GM19025 (cell line): ENCODE data around the gene STN1.

ENCODE experiments used
- ATAC-seq: cut with Tn5 transposase; IDR thresholded peaks from one replicate; pipeline ENCODE4 v1.9.1; 2021; ENCODE audit warnings: mild to moderate bottlenecking, low read depth, moderate library complexity; ENCODE audit not compliant: unreplicated experiment

Gene STN1

DNA sequence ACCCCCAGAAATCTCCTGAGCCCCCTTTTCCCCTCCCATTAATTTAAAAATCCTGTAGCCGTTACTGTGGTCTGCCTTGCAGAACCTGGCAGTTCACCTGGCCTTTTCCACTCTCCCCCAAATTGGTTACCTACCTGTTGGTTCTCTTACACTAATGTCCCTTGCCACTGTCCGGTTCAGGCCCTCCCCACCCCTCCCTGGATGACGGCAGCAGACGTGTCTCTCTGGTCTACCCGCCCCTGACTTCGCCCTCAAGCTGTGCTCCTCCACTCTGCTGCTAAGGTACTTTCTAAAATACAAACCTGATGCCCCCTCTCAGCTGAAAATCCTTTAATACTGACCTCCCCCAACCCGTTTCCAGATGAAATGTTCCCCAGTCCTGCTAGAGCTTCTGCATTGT lies 47.0 kb downstream of the STN1 start:
- ATAC-seq: no peak

DNA sequence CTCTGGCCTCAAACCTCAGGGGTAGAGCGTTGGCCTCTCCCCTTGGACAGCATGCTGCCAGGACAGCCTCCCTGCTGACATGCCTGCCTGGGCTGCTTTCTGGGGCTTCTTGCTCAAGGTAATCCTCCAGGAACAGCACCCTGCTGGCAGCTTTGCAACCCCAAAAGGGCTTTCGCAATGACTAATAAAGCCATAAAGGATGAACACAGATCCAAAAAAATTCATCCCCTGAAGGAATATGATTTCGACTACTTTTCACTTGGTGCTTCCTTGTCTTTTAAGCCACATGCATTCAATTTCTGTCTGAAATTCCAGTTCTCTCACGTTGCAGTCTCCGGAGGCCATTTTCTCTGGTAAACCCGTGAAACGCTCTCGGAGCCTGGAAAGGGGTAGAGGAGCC lies 47.5 kb downstream of the STN1 start:
- no peak for ATAC-seq

DNA sequence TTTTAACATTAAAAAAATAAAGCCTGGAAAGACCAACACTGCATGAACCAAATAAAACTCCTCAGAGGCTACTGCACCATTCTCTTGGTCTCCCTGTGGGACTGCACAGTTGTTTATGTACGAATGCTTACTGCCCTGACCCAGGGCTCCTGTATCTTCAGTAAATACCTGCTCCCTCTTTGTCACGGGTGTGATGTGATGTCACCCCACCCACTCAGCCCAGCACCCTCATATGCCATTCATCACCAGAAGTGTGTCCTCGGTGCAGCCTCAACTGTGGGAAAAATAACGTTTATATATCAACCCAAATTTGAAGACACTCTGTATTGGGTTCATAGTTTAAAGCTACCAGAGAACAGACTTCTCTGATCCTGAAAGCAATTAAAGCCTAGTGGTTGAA lies 48.6 kb downstream of the STN1 start:
- ATAC-seq: no peak

DNA sequence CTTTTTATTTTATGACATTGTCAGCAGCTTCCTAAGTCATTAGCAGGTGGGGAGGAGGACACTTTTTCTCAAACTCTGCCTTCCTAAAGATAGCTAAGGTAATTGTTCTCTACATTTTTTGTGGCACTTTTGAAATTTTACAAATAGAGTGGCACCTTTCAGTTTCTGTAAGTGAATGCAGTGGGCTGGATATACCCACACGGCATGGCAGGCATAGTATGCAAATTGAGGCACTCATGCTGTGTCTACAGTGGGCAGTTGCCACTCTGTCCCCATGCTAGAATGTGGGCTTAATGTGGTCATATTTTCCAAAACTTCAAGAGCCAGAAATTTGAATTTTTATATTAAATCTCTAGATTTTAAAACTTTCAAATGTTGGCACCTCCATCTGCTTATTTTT lies 49.8 kb downstream of the STN1 start:
- no peak for ATAC-seq

DNA sequence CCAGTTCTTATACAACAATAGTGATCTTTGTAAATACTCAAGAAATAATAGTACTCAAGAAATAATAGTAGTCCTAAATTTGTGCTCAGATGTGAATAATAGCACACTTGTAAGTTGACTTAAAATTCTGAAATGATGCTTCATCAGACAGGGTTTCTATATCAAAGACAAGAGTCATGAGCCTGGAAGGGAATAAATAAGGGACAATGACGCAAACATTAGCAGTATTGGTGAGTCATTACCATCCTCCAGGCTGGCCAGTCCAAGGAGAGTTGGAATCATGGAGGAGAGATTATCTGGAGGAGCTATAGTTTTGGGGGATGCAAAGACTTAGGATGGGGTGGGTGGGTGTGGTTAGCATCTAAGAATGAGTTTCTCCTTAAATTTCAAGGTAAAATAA lies 56.5 kb downstream of the STN1 start:
- ATAC-seq: no peak

DNA sequence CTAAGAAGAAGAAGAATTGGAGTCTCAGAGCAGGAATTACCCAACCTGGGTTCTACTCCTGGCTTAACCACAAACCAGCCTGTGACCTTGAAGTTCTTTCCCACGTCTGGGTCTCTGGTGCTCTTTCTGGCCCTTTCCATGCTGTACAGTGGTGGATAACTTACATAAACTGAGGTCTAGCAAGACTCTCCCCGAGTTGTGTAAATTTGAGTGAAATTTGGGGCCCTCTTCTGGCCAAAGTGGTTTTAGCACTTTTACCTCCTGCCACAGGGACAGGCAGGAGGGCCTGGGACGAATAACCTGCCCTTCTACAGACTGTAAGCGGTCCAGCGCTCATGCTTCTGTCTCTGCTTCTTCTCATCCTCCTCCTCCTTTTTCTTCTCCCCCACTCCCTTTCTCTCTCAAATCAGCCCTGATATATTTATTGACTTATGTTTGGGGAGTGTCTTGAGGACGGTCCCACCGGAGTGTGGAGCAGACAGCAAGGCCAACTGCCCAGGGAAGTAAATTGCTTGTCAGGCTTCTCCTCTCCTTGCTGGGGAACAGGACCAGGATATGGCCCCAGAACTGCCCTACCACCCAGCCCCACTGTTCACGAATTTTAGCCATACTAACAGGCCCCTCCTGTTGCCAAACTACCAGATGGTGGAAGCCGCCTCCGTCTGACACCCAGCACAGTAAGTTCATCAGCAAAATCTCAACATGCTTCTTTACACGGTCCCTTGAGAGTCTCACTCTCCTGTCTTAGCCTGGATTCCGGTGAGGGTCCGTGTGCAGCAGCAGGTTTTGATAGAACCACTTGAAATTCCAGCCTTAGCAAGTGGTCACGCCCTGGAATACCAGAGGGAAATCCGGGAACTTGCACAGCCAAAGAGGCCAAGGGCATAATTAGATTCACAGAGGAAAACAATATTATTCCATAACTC lies 58.6 kb downstream of the STN1 start:
- no peak for ATAC-seq

DNA sequence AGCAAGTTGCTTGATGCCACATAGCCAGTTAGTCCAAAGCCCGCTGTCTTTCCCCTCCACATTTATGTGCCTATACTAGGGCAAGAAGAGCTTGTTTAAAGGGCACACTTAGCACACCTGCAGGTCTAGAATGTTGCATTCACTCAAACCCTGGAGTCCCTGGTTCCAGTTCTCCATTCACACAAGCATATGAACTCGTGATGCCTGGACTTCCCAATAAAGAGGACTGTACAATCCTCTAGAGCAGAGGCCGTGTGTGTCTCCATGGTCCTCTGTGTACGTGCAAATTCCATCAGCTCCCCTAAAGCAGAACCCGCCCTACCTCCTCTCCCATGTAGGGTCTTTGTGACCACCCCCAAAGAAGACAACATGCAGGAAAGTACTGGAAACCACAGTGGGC lies 59.6 kb downstream of the STN1 start:
- ATAC-seq: no peak

DNA sequence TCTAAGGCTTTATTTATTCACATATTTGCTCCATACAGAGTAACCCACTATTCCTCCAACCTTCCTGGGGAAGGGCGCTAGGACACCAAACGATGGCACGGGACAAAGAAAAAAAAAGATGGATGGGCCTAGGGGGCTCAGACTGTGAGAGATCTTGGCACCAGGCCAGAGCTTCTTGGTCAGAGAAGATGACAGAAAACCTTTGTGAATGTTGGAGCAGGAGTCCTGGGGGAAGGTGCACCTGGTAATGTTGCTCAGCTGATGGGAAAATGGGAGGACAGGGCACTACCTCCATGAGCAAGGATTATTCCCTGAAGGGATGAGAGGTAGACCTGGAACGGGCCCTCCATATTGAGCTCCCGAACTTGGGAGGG lies 61.2 kb downstream of the STN1 start:
- ATAC-seq: no peak

DNA sequence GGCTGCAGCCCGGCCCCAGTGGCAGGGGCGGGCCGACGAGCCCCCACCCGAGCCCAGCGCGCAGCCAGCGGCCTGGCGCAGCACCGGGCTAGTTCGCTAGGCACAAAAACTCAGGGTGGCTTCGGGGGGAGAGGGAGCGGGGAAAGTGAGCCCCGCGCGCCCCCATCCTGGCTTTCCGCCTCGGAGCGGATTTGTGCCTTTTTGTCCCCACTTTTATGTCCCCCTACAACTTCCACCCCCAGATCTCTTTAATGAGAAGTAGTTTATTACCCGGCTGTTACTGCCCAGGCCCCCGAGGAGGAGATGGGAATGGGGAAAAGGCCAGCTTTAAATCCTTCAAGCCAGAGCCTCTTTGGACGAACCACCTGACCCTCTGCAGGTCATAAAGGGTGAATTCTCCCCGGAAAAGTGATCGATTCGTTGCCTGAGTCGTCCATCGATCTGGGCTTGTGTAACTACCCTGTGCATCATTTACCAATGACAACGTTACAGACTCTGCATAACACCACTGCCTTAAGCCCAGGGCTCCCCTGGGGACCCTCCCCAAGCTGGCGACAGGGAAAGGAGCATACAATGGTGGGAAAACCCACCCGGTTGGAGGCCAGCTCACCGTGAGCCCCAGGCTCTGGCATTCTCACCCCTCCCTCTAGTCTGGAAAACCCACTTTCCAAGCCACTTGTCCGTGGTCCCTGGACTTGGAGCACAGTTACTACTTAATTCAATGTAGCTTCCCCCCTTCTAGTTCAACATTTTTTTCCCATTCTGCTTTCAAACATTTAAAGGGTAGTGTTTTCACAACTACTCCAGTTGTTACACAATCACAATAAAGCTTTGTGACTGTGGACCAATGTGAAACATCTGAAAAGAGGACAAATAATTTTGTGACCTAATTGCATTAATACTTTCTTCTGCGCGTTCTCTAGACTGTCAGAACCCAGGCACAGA lies 61.9 kb downstream of the STN1 start:
- no peak for ATAC-seq

DNA sequence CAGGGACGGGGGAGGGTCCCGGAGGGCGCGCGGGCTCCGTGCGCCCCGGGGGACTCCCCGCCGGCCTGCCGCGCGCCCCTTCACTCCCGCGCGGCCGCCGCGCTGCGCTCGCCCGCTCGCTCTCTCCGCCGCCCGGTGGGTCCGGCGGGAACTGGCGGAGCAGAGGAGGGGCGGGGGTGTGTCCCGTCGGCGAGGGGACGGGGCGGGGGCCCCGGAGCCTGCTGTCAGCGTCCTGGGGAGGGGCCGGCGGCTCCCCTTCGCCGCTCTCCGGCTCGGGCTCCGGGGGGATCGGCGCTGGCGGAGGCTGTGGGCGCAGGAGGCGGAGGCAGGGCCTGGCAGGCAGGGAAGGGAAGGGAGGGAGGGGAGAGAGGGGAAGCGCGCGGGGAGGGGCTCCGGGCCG lies 62.6 kb downstream of the STN1 start, which contains the start of gene SH3PXD2A:
SH3PXD2A (minus strand) TSS at position 153 of the 400 bp plus-strand sequence. CDS start 310 bp downstream, outside the sequence.
- no peak for ATAC-seq

DNA sequence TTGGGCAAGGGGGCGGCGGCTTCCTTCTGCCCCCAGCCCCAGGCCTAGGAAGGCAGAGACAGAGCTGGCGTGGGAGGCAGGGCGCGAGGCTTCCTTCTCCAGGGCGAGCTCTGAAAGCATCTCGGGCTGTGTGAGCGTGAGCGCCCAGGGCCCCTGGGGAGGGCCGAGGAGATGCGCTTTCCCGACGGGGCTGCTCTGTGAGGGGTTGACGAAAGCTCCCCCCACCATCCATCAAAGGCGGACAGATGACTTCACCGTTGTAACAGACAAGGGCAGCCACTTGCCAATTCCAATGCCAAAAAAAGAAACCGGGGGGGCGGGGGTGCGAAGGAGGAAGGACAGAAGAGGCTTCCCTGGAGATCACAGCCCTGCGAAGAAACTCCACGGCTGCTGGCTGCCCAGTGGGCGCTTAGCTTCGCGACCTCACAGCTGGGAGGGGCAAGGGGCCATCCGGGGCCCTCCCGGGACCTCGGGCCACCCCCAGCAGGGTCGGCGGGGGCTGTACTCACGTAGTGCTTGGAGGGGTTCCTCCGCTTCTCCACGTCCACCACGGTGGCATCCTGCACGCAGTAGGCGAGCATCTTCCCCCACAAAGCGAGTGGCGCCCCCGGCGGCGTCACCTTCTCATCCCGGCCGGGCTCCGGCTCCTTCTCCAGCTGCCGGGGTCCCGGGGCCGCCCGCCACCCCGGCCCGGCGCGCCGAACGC lies 63.1 kb downstream of the STN1 start:
- ATAC-seq: no peak

DNA sequence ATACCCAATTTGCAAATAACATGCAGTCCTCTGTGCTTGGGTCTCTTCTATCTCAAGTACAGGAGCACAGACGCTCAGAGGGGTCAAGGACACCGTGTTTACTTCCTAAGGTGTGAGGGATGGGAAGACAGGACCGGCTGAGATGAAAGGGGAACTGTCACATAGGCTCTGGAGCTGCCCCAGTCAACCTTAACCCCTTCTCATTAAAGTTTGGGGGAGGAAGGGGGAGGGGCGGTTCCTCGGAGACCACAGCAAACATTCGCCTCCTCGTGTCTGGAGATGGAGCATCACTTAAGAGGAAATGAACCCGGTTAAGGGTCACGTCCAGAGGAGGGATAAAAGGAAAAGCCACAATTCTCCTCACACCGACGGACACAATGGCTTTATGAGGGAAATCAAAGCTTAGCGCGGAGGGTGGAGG lies 63.7 kb downstream of the STN1 start:
- no peak for ATAC-seq

DNA sequence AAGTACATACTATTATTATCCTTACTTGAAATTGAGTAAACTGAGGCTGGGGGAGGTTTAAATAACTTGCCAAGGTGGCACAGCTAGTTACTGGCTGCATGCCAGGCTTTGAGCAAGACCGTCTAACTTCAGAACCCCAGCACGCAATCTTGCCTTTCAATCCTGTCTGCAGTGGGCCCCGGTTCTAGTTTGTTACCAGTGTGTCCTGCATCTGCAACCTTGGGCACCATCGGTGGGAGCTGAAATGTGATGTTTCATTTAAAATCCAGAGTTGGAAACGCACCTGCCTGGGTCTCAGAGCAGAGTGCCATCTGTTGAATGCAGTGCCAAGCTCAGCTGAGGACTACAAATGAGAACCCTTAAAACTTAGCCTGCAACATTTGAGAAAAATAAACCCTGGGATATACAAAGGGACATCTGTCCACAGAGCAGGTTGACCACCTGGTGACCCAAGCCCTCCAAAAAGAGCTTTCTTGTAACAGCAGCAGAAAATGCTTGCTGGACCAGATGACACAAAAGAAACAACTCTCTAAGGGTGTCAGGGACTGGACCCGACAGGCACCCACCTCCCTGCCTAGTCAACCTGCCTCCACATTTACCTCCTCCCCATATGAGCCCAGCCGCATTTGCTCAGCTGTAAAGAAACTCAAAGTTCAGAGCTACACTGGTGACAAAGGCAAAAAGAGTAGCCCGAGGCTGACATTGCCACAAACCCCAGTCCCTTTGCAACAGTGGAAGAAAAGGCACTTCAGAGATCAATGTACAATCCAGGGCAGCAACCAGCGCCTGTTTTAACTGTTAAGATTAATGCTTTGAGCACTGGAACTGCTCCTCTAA lies 64.3 kb downstream of the STN1 start:
- no peak for ATAC-seq

DNA sequence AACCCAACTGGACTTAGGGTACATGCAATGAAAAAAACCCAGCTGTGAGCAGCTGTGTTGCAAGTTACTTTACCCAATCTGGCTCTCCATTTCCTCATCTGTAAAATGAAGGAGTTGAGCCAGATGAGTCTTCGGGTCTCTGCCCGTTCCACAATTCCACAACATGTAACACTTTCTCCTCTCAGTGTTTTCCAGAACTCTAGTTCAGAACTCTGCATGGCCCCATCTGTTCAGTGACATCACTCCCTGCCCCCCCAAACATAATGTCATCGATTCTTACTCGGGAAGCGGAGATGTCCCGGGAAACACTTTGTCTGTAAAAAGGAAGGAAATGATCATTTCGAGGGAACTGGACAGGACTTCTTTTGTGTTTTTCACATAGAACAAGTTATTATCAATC lies 65.1 kb downstream of the STN1 start:
- no peak for ATAC-seq

DNA sequence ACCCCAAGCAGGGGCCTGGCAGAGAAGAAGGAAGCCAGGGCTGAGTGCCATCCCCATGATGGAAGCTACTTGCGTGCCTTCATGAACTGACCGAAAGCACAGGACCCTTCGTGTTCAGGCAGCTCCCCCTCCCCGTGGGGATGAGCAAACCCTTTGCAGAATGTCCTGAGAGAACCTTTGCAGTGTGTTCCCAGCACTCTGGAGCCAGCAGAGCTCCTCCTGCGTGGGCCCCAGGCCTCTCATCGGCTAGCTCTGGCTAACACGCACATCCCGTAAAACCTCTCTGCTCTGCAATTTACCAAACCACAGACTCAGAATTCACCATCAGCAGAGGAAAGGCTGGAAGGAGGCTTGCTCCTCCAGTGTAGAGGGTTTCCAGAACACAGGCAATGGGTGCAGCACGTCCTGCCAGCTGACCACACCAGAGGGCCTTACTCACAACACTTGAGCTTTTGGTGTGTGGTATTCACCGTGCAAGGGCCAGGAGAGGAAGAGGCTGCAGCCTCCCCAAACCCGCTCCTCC lies 65.7 kb downstream of the STN1 start:
- no peak for ATAC-seq

DNA sequence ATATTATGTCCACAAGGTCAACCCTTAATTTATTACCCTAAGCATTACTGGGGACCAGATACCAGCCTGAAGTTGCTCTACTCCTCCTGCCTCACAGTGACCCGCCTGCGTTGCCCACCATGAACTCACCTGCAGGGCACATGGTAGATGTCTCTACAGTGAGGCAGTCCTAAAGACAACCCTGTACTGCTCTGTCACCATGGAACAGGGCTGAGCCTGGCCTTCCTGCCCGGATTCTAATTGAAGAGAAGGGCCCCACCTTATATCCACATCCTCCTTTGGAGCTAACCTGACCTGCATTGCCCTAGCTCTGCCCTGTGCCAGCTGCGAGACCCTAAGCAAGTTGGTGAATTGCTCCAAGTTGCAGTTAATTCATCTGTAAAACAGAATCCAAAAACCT lies 66.7 kb downstream of the STN1 start:
- no peak for ATAC-seq

DNA sequence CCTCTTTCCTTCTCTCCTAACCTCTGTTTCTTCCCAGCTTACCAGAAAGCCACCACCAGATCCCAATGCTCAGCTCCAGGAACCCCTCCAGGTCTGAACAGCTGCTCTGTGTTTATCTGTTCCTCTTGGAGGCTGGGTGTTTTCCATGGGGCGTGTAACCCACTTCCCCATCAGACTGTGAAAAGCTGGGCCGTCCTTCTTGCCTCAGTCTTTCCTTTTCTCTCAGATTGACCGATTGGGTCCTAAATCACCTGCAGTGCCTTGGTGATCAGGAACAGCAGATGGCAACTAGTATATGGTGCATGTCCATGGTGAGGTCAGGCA lies 67.5 kb downstream of the STN1 start:
- ATAC-seq: no peak

DNA sequence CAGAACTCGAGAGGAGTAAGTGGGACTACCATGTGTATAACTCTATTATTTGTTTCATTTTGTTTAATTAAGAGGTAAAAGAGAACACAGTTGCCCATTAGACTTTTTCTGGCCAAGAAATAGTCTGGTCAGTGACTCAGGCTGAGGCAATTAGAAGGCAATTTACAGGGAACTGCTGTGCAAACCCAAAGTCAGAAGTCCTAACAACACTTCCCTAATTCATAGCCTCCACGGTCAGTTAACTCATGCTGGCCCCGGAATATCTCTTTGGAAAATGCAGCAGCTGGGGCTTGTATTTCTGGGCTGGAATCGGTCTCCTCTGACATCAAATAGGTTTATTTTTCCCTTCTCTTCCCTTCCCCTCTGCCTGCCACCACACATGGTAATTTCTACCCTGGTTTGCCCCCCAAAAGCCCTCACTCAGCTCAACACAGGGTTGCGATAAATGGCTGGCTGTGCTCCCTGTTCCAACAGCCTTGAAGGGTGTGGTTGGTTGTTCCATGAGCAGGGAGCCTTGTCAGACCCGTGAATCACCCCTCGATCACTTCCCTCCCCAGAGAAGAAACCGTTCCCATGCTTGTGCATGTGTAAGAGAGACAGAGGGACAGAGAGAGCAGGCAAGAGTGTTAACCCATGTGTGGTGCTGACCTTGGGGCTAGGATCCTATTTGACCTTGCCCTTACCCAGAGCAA lies 68.0 kb downstream of the STN1 start:
- ATAC-seq: no peak

DNA sequence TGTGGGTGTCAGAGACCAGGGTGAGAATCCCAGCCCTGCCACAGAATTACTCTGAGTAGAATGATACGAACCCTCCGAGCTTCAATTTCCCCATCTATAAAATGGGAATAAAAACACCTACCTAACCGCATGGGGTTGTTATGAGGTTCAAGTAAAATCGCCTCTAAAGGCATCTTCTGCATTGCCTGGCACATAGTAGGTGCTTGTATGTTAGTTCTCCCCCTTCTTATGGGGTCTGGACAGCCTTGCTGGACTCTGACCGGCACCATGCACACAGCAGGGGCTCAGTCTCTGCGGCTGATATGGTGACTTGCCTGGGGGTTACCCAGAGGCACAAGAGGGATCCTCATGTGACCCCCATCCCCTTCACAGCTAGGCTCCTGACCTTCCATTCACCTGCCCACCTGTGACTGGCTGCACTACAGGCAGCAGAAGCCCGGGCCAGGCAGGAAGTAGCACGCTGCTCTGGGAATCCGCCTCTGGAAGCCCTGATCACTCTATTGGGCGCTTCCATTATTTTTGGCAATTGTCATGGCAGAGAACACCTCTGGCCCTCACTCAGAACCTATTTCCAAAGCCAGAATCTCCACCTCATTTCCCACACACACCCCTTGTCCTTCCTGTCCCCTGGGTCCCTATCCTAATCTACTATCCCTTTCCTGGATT lies 68.6 kb downstream of the STN1 start:
- ATAC-seq: no peak
